GM21737 (cell line): ENCODE measurements around the gene NXN.

ENCODE experiments used
- ATAC-seq: cut with Tn5 transposase; IDR thresholded peaks from one replicate; pipeline ENCODE4 v1.9.1; 2021; ENCODE audit warnings: mild to moderate bottlenecking, moderate library complexity; ENCODE audit not compliant: unreplicated experiment

The NXN gene

GRCh38 chr17:979539-980405 is at the start of gene NXN:
TSS of gene NXN (minus strand) at chr17:979776.
- peak; percentile 62 for ATAC-seq

- ATAC-seq = no peak
Measured at GRCh38 chr17:1027044-1027443, 47.5 kb upstream of the NXN start.

GRCh38 chr17:1026599-1026975 is 47.0 kb upstream of the NXN start:
- no peak for ATAC-seq

- no peak for ATAC-seq
Measured at GRCh38 chr17:1025733-1026598, 46.4 kb upstream of the NXN start.

- no peak for ATAC-seq
Measured at GRCh38 chr17:1024076-1024475, 44.5 kb upstream of the NXN start.

GRCh38 chr17:1022278-1023024 is 42.9 kb upstream of the NXN start:
- no peak for ATAC-seq

GRCh38 chr17:1021147-1021546 is 41.6 kb upstream of the NXN start:
- no peak for ATAC-seq

GRCh38 chr17:1019451-1019850 is 39.9 kb upstream of the NXN start:
- no peak for ATAC-seq

- ATAC-seq = no peak
Measured at GRCh38 chr17:1018547-1018946, 39.0 kb upstream of the NXN start.

- no peak for ATAC-seq
Measured at GRCh38 chr17:1013729-1014090, 34.1 kb upstream of the NXN start.

GRCh38 chr17:1012823-1013728 is 33.5 kb upstream of the NXN start:
- ATAC-seq = no peak

- ATAC-seq = no peak
Measured at GRCh38 chr17:1011760-1012735, 32.5 kb upstream of the NXN start.

GRCh38 chr17:1011138-1011537 is 31.6 kb upstream of the NXN start:
- no peak for ATAC-seq

GRCh38 chr17:1010586-1010985 is 31.0 kb upstream of the NXN start:
- no peak for ATAC-seq

- no peak for ATAC-seq
Measured at GRCh38 chr17:1010086-1010450, 30.5 kb upstream of the NXN start.

GRCh38 chr17:1009229-1010085 is 29.9 kb upstream of the NXN start:
- no peak for ATAC-seq

- no peak for ATAC-seq
Measured at GRCh38 chr17:1008008-1008761, 28.6 kb upstream of the NXN start.
